ENCODE data around the gene PLEKHN1.

PLEKHN1 gene

GRCh38 chr1:1019122-1019999 is 53.1 kb downstream of the PLEKHN1 start:
- peak; percentile 96 for DNase-seq (ENCODE audit: insufficient read length, low spot score)
- peak; percentile 78 for FAIRE-seq

GRCh38 chr1:1020000-1020404 is 53.7 kb downstream of the PLEKHN1 start, which contains the start of gene AGRN:
Gene AGRN, plus strand, starts transcription at chr1:1020120. Its CDS starts 53 bp downstream, at chr1:1020173.
- TF ChIP-seq POU2F2 (IDR thresholded peaks at IDR 0.05; ENCODE audit: low read depth, low read length) (no peak), TAF1 (IDR thresholded peaks at IDR 0.05; ENCODE audit: low read depth, low read length) (no peak), POLR2AphosphoS5 (IDR thresholded peaks at IDR 0.05; ENCODE audit: low read depth, low read length) (no peak), SPI1 (IDR thresholded peaks at IDR 0.05; ENCODE audit: low read depth, low read length) (no peak), PAX5 (IDR thresholded peaks at IDR 0.05; ENCODE audit: insufficient read depth, low read length, severe bottlenecking) (no peak), POLR2A (IDR thresholded peaks at IDR 0.05; ENCODE audit: low read depth, low read length) (no peak)
- DNase-seq (ENCODE audit: insufficient read length, low spot score) (peak; percentile 73), FAIRE-seq (peak; percentile 58)

More at GRCh38 chr1:1019122-1019999, 53.1 kb downstream of the PLEKHN1 start:
- TF ChIP-seq PAX5 (IDR thresholded peaks at IDR 0.05; ENCODE audit: insufficient read depth, low read length, severe bottlenecking) (no peak), TAF1 (IDR thresholded peaks at IDR 0.05; ENCODE audit: low read depth, low read length) (no peak), POLR2AphosphoS5 (IDR thresholded peaks at IDR 0.05; ENCODE audit: low read depth, low read length) (no peak), SPI1 (IDR thresholded peaks at IDR 0.05; ENCODE audit: low read depth, low read length) (no peak), POLR2A (IDR thresholded peaks at IDR 0.05; ENCODE audit: low read depth, low read length) (no peak)

- FAIRE-seq (no peak), DNase-seq (ENCODE audit: insufficient read length, low spot score) (peak; percentile 63)
- no peak for TF ChIP-seq TAF1 (IDR thresholded peaks at IDR 0.05; ENCODE audit: low read depth, low read length)
- no peak for TF ChIP-seq POLR2AphosphoS5 (IDR thresholded peaks at IDR 0.05; ENCODE audit: low read depth, low read length)
- TF ChIP-seq POU2F2 (IDR thresholded peaks at IDR 0.05; ENCODE audit: low read depth, low read length), result no peak
- TF ChIP-seq SPI1 (IDR thresholded peaks at IDR 0.05; ENCODE audit: low read depth, low read length), result no peak
- no peak for TF ChIP-seq PAX5 (IDR thresholded peaks at IDR 0.05; ENCODE audit: insufficient read depth, low read length, severe bottlenecking)
- TF ChIP-seq POLR2A (IDR thresholded peaks at IDR 0.05; ENCODE audit: low read depth, low read length), result no peak
These were observed 54.2 kb downstream of the PLEKHN1 start for GRCh38 chr1:1020415-1021009.

GRCh38 chr1:1021010-1021919 is 55.0 kb downstream of the PLEKHN1 start:
- TF ChIP-seq PAX5 (IDR thresholded peaks at IDR 0.05; ENCODE audit: insufficient read depth, low read length, severe bottlenecking) (no peak), POLR2AphosphoS5 (IDR thresholded peaks at IDR 0.05; ENCODE audit: low read depth, low read length) (no peak), TAF1 (IDR thresholded peaks at IDR 0.05; ENCODE audit: low read depth, low read length) (no peak)
- FAIRE-seq (no peak), DNase-seq (ENCODE audit: insufficient read length, low spot score) (no peak)

- DNase-seq (ENCODE audit: insufficient read length, low spot score), result no peak
- no peak for FAIRE-seq
- TF ChIP-seq POU2F2 (IDR thresholded peaks at IDR 0.05; ENCODE audit: low read depth, low read length) (no peak), TAF1 (IDR thresholded peaks at IDR 0.05; ENCODE audit: low read depth, low read length) (no peak), PAX5 (IDR thresholded peaks at IDR 0.05; ENCODE audit: insufficient read depth, low read length, severe bottlenecking) (no peak), POLR2A (IDR thresholded peaks at IDR 0.05; ENCODE audit: low read depth, low read length) (no peak), POLR2AphosphoS5 (IDR thresholded peaks at IDR 0.05; ENCODE audit: low read depth, low read length) (no peak), SPI1 (IDR thresholded peaks at IDR 0.05; ENCODE audit: low read depth, low read length) (no peak)
These were observed 55.6 kb downstream of the PLEKHN1 start for GRCh38 chr1:1021920-1022259.

GRCh38 chr1:1022302-1023009 is 56.2 kb downstream of the PLEKHN1 start:
- no peak for DNase-seq (ENCODE audit: insufficient read length, low spot score)
- TF ChIP-seq TAF1 (IDR thresholded peaks at IDR 0.05; ENCODE audit: low read depth, low read length), result no peak
- TF ChIP-seq PAX5 (IDR thresholded peaks at IDR 0.05; ENCODE audit: insufficient read depth, low read length, severe bottlenecking), result no peak
- no peak for TF ChIP-seq POLR2AphosphoS5 (IDR thresholded peaks at IDR 0.05; ENCODE audit: low read depth, low read length)
- no peak for TF ChIP-seq POLR2A (IDR thresholded peaks at IDR 0.05; ENCODE audit: low read depth, low read length)
- TF ChIP-seq POU2F2 (IDR thresholded peaks at IDR 0.05; ENCODE audit: low read depth, low read length), result no peak
- no peak for TF ChIP-seq SPI1 (IDR thresholded peaks at IDR 0.05; ENCODE audit: low read depth, low read length)
- no peak for FAIRE-seq

GRCh38 chr1:1023700-1024099 is 57.4 kb downstream of the PLEKHN1 start:
- FAIRE-seq, result no peak
- no peak for DNase-seq (ENCODE audit: insufficient read length, low spot score)
- TF ChIP-seq SPI1 (IDR thresholded peaks at IDR 0.05; ENCODE audit: low read depth, low read length) (no peak), TAF1 (IDR thresholded peaks at IDR 0.05; ENCODE audit: low read depth, low read length) (no peak), POU2F2 (IDR thresholded peaks at IDR 0.05; ENCODE audit: low read depth, low read length) (no peak), POLR2A (IDR thresholded peaks at IDR 0.05; ENCODE audit: low read depth, low read length) (no peak), PAX5 (IDR thresholded peaks at IDR 0.05; ENCODE audit: insufficient read depth, low read length, severe bottlenecking) (no peak), POLR2AphosphoS5 (IDR thresholded peaks at IDR 0.05; ENCODE audit: low read depth, low read length) (no peak)

GRCh38 chr1:1024149-1024770 is 58.0 kb downstream of the PLEKHN1 start:
- TF ChIP-seq TAF1 (IDR thresholded peaks at IDR 0.05; ENCODE audit: low read depth, low read length) (no peak), POLR2A (IDR thresholded peaks at IDR 0.05; ENCODE audit: low read depth, low read length) (no peak), POLR2AphosphoS5 (IDR thresholded peaks at IDR 0.05; ENCODE audit: low read depth, low read length) (no peak), POU2F2 (IDR thresholded peaks at IDR 0.05; ENCODE audit: low read depth, low read length) (no peak), SPI1 (IDR thresholded peaks at IDR 0.05; ENCODE audit: low read depth, low read length) (no peak), PAX5 (IDR thresholded peaks at IDR 0.05; ENCODE audit: insufficient read depth, low read length, severe bottlenecking) (no peak)
- no peak for DNase-seq (ENCODE audit: insufficient read length, low spot score)
- no peak for FAIRE-seq
